KOPT-K1 (cell line): ENCODE data around the gene ZNF350.

Experiments
- H3K27ac ChIP-seq: fragments of 200-600 bp; sonication (generic); 2 replicates; pipeline ENCODE4 v1.5.1; 2016; ENCODE audit warnings: antibody characterized with exemption, mild to moderate bottlenecking, low read depth, low read length; ENCODE audit not compliant: poor library complexity, severe bottlenecking
- H3K36me3 ChIP-seq: fragments of 200-600 bp; sonication (generic); 2 replicates; pipeline ENCODE4 v1.5.1; 2017; ENCODE audit warnings: antibody characterized with exemption, mild to moderate bottlenecking, low read length, moderate library complexity; ENCODE audit not compliant: insufficient read depth
- H3K9me3 ChIP-seq: fragments of 200-600 bp; sonication (generic); 2 replicates; pipeline ENCODE4 v1.5.1; 2017; ENCODE audit warnings: antibody characterized with exemption, low read length, mild to moderate bottlenecking; ENCODE audit not compliant: insufficient read depth, poor library complexity, severe bottlenecking

The ZNF350 gene

DNA sequence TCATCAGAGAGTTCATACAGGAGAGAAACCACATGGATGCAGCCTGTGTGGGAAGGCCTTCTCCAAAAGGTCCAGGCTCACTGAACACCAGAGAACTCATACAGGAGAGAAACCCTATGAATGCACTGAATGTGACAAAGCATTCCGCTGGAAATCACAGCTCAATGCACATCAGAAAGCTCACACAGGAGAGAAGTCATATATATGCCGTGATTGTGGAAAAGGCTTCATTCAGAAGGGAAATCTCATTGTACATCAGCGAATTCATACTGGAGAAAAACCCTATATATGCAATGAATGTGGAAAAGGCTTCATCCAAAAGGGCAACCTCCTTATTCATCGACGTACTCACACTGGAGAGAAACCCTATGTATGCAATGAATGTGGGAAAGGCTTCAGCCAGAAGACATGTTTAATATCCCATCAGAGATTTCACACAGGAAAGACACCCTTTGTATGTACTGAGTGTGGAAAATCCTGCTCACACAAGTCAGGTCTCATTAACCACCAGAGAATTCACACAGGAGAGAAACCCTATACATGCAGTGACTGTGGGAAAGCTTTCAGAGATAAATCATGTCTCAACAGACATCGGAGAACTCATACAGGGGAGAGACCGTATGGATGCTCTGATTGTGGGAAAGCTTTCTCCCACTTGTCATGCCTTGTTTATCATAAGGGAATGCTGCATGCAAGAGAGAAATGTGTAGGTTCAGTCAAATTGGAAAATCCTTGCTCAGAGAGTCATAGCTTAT lies 41.7 kb downstream of the ZNF350 start:
- Histone ChIP-seq H3K27ac (no peak overlapping the region), H3K9me3 (peaks cover 99% of the 10 kb centered on the region), H3K36me3 (peaks cover 61% of the 10 kb centered on the region)

DNA sequence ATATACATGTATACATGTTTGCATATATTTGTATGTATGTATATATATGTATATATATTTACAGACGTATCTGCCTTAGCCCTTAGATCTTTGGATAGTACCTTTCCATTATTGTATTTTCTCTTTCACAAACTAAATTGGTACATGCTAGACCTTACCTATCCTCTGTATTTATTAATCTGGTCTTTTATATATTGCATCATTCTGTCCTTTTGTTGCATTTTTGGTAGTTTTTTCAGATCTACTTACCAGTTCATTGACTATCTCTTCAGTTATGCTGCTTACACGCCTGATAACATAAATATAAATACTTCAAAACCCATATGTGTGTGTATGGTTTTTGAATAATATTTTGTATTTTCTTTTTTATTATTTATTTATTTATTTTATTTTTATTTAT lies 47.7 kb downstream of the ZNF350 start:
- no peak overlapping the region for H3K27ac ChIP-seq
- peaks cover 99% of the 10 kb centered on the region for H3K36me3 ChIP-seq
- H3K9me3 ChIP-seq, result peaks cover 97% of the 10 kb centered on the region

DNA sequence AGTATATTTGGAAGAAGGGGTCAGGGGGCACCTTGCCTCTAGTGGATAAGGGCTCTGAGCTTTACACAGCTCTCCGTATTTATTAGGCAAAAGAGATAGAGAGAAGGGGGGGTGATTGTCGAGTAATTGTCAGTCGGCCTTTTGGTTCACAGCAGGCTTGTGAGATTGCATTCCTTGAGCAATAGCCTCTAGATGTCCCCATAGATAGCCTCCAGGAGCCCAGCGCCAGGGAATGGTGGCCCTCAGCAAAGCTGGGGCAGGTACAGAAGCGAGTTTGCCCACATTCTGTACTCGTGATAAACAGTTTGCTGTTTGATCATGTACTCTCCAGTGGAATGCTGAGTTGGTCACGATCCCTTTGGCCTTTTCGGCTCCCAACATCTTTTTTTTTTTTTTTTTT lies 54.7 kb downstream of the ZNF350 start:
- Histone ChIP-seq H3K9me3 (peaks cover 63% of the 10 kb centered on the region), H3K27ac (no peak overlapping the region), H3K36me3 (peaks cover 73% of the 10 kb centered on the region)

DNA sequence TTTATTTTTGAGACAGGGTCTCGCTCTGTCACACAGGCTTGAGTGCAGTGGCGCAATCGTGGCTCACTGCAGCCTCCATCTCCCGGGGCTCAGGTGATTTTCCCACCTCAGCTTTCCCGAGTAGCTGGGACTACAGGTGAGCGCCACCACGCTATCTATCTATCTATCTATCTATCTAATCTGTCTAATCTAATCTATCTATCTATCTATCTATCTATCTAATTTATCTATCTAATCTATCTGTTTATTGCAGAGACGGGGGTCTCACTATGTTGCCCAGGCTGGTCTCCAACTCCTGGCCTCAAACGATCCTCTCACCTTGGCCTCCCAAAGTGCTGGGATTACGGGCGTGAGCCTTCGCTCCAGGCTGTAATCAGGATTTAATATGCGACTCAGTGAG lies 58.8 kb downstream of the ZNF350 start:
- Histone ChIP-seq H3K36me3 (peaks cover 34% of the 10 kb centered on the region), H3K9me3 (peaks cover 56% of the 10 kb centered on the region), H3K27ac (peak overlapping the region; percentile 79)

DNA sequence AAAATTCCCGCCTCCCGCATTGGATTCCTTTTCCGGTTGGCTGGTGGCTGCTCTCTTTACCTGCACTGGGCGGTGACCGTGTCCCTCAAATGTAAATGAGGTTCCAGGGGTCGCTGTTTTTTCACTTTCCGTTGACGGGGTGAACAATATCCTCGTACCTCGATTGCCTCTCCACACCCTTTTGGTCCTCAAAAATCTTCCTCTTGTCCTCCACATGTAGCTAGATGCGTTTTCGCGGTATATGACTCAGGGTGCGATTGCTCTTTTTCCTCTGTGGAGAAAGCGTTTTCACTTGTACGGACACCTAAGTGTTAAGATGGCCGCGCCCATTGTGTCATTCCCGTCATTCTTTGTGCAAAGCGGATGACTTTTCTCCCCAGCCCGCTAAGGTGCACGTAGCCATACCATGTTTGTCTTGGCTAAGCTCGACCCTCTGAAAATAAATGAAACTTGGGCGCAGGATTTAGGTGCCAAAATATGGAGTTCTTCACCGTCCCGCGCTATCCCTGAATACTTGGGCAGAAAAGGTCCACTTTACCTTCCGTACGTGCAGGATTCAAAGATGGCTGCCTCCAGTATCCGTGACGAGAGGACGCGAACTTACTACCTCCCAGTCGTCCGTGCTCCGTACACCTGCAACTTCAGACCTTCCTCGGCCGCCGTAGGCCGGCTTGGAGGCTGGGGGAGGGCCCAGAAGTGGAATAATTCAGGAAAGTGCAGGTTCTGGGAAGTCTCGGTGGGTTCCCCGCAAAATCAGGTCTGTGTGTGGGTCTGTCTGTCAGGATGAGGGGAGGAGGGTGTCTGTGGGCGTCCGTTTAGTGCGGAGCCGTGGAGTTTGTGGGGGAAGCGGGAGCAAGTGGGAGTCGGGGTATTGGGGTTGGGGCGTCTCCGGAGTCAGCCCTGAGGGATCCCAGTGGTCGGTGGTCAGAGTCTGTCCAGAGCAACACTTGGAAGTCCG lies 59.6 kb downstream of the ZNF350 start, which contains the start of gene ZNF613:
Gene ZNF613 (plus strand): TSS at position 689 of the 958 bp plus-strand sequence. CDS start 8,749 bp downstream, outside the sequence.
- Histone ChIP-seq H3K36me3 (peaks cover 26% of the 10 kb centered on the region), H3K9me3 (peaks cover 56% of the 10 kb centered on the region)

DNA sequence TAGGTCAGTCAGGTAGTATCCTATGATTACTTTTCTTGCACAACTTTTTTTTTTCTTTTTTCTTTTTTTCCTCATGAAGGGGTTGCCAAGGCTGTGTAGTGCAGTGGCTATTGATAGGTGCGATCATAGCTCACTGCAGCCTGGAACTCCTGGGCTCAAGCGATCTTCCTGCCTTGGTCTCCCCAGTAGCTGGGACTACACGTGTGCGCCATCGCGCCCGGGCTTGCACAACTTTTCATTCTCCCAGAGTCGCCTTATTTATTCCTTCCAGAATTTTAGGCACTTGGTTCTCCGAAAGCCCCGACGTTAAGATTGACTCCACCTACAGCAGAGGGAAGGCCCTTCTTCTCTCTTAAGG lies 60.2 kb downstream of the ZNF350 start:
- Histone ChIP-seq H3K36me3 (peaks cover 19% of the 10 kb centered on the region), H3K27ac (no peak overlapping the region), H3K9me3 (peaks cover 57% of the 10 kb centered on the region)

More for the DNA sequence above, 59.6 kb downstream of the ZNF350 start, which contains the start of gene ZNF613:
- H3K27ac ChIP-seq, result peak within 1 kb of the TSS; percentile 79

DNA sequence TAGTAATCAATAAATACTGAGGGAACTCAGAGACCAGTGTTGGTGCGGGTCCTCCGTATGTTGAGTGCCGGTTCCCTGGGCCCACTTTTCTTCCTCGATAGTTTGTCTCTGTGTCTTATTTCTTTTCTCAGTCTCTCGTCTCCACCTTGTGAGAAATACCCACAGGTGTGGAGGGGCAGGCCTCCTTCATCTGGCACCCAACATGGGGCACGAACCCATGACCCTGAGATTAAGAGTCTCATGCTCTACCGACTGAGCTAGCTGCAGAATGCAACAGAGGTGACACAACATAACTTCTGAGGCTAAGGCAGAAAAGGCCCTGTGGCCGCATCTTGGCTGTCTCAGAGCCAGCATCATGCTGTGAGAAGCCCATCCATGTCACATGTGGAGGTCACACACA lies 64.7 kb downstream of the ZNF350 start:
- no peak overlapping the region for H3K27ac ChIP-seq
- H3K36me3 ChIP-seq, result no peaks in the 10 kb centered on the region
- H3K9me3 ChIP-seq, result peaks cover 90% of the 10 kb centered on the region

DNA sequence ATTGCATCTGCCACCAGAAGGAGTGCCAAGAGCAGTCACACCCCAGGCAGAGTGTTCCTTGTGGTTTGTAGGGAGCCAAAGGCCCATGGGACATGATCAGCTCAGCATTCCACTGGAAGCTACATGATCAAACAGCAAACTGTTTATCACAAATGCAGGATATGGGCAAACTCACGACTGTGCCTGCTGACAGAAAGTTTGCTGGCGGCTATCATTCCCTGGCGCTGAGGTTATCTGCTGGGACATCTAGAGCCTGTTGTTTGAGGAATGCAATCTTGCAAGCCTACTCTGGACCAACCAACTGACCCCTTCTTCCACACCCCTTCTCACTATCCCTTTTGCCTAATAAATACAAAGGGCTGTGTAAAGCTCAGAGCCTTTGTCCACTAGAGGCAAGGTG lies 67.0 kb downstream of the ZNF350 start:
- Histone ChIP-seq H3K9me3 (peaks cover 92% of the 10 kb centered on the region), H3K36me3 (no peaks in the 10 kb centered on the region), H3K27ac (no peak overlapping the region)

DNA sequence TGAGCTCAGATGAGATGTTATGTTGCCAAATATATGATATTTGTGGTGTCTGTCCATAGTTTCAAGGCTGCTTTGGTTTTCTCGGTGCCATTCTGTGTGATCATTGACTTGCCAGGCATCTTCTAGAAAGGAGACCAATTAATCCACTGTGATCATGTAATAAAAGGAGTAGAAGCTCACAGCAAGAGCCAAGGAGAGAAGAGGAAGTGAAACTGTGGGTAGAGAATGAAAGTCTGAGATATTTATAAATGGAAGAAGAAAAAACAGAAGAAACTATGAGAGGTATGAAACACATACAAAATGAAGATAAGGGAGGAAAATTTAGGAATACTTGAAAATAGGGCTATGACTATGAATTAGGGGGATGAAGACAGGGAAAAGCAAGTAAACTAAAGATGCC lies 70.5 kb downstream of the ZNF350 start:
- no peak overlapping the region for H3K27ac ChIP-seq
- peaks cover 86% of the 10 kb centered on the region for H3K9me3 ChIP-seq
- no peaks in the 10 kb centered on the region for H3K36me3 ChIP-seq

DNA sequence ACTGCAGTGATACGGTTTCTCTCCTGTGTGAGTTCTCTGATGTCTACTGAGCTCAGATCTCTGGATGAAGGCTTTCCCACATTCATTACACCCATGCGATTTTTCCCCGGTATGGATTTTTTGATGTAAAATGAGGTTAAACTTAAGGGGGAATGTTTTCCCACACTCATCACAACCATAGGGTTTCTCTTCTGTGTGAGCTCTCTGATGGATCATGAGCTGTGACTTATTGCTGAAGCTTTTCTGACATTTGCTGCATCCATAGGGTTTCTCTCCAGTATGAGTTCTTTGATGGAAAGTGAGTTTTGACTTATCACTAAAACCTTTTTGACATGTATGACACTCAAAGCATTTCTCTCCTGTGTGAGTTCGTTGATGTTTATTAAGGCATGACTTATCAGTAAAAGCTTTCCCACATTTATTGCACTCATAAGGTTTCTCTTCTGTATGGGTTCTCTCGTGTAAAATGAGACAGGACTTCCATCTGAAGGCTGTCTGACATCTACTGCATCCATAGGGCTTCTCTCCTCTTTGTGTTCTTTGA lies 71.2 kb downstream of the ZNF350 start:
- Histone ChIP-seq H3K9me3 (peaks cover 78% of the 10 kb centered on the region), H3K27ac (no peak overlapping the region), H3K36me3 (no peaks in the 10 kb centered on the region)
